B cell (primary cell): ENCODE results near the gene PDE11A.

Source experiments
- CTCF ChIP-seq: fragments of 200-600 bp; IDR thresholded peaks from one replicate; pipeline ENCODE4 v1.8.0; 2022; ENCODE audit warnings: antibody characterized with exemption, mild to moderate bottlenecking
- EZH2 ChIP-seq: IDR thresholded peaks from 2 replicates; pipeline ENCODE4 v1.6.1; 2012; ENCODE audit warnings: borderline replicate concordance, low read depth, mild to moderate bottlenecking, moderate library complexity, low read length; ENCODE audit not compliant: insufficient read depth, poor library complexity, severe bottlenecking

DNA sequence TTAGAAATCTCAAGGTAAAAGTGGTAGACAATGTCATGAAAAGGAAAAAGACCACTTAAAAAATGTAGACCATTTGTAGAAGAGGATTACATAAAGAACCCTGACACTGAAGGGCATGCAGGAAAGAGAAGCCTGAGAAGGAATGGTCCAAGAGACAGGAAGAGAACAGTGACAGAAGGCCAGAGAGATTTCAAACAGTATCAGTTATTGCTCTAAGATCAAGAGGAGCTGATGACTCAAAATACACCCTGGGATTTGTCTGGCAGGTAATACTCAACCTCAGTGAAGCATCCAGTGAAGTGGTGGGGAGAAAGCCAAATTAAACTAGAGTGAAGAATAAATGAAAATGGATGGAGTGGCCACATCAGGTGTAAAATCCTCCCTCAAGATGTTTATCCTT, 100.5 kb downstream of the PDE11A start:
- TF ChIP-seq CTCF (no peak), EZH2 (no peak)
